NCI-H2227 (cell line): ENCODE data around the gene GSDME.
A peak's percentile ranks its signal among the peaks of the same experiment; 100 is the strongest.

Source experiments
- DNase-seq: peaks from one replicate; lab custom pipeline; 2025; ENCODE audit not compliant: unreplicated experiment; lab: John Stamatoyannopoulos, UW

Gene GSDME

DNA sequence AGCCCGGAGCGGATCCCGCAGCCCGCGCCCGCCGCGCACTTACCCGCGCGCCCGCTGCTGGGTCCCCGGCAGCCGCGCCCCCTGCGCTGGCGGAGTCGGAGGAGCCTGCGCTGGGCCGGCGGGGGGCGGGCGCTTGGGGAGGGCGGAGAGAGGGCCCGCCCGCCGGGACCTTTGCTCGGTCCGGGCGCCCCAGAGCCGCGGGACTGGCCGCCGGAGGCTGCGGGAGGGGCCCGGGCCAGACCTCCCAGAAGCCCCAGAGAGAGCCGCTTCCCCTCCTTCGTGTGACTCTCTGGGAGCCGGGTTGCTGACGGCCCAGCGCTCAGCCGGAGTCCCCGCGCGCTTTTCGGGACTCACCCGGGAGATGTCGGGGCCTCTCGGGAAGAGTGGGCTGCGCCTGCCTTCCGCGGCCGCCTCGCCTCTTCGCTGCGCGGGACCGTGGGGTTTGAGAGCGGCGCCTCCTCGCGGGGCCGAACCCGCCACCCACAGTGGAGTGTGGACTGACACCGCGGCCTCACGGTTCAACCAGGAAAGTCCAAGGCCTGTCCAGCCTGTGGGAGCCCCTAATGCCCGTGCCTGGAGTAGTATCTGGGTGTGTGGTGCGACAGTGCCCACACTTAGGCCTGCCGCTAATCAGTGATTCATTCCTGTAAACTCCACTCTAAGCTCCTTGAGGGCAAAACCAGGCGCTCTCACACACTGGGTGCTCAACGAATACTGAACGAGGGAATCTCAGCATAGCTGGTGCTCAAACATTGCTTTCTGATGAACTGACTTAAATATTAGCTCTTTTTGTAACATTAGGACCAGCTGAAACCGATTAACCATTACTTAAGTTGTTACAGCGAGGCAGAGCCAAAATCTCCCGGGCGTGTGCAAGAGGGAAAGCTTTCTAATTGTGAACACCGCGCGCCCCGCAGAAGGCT lies at the start of gene GSDME:
Gene GSDME, minus strand, starts transcription at position 112 of the 923 bp plus-strand sequence. CDS start 7,690 bp downstream, outside the sequence.
- DNase-seq: peak; percentile 39

DNA sequence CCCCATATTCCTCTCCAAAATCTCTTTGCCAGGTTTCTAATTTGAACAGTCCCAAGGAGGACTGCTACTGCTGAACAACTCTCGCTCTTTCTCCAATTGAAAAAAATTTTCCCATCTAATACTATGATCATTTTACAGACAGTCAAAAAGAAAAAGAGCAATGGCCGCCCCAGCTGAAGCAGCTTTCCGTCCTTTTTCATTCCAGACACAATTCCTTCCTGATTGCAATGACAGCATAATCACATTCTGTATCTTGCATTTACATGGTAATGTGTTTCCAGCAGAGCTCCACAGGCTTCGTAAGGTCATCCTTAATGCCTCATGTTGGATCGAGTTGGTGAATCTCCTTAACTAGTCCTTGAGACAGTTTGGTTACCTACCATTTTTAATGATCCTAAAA lies 45.0 kb upstream of the GSDME start:
- no peak for DNase-seq

DNA sequence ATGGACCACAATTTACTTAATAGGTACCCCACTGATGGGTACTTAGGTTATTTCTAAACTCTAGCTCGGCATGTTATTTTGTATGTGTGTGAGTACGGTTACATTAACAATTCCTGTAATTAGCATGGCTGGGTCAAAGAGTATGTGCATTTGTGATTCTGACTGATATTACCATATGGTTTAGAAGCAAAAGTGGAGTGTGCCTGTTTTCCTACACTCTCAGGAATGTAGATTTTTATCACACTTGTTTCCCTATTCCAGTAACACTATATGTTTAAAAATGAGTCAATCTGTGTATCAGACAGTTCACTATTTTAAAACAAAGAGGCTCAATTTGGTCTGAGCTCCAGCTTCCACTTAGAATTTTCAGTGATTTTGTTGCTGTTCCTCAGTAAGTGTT lies 44.6 kb upstream of the GSDME start:
- DNase-seq: no peak

DNA sequence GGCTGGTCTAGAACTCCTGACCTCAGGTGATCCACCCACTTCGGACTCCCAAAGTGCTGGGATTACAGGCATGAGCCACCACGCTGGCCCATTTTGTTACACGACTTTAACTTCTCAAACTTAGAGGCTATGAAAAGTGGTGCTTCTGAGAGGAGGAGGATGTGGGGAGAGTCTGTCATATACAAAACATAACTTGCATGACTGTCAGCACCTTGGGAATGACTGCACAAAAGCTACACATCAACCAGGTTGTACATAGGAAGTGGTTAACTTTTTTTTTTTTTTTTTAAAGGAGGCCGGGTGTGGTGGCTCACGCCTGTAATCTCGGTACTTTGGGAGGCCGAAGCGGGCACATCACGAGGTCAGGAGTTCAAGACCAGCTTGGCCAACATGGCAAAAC lies 43.4 kb upstream of the GSDME start:
- no peak for DNase-seq

- no peak for DNase-seq
Measured at GRCh38 chr7:24800073-24800472, 42.8 kb upstream of the GSDME start.

- no peak for DNase-seq
Measured at GRCh38 chr7:24799506-24799905, 42.2 kb upstream of the GSDME start.

- no peak for DNase-seq
Measured at GRCh38 chr7:24798261-24798660, 41.0 kb upstream of the GSDME start.

DNA sequence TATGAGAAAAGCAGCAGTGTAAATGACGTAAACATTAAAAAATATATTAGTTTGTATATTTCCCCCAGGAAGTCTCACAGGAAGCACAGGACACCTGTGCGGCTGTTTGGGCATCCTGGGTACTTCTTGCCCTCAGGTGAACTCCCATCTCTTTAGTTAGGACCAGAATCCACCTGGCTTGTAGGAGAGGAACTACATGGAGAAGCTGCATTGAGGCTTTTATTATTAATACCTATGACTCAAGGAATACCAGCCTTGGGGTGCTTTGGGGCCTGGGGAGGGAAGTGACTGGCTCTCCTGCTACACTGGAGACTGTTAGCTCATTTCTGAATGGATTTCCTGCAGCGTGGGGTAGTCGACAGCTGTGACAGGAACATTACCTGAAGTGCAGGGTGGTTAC lies 40.0 kb upstream of the GSDME start:
- DNase-seq: no peak

GRCh38 chr7:24795407-24795767 lies 38.1 kb upstream of the GSDME start:
- no peak for DNase-seq

GRCh38 chr7:24794751-24795406 lies 37.6 kb upstream of the GSDME start:
- peak; percentile 66 for DNase-seq

GRCh38 chr7:24793982-24794648 lies 36.9 kb upstream of the GSDME start:
- DNase-seq: no peak

DNA sequence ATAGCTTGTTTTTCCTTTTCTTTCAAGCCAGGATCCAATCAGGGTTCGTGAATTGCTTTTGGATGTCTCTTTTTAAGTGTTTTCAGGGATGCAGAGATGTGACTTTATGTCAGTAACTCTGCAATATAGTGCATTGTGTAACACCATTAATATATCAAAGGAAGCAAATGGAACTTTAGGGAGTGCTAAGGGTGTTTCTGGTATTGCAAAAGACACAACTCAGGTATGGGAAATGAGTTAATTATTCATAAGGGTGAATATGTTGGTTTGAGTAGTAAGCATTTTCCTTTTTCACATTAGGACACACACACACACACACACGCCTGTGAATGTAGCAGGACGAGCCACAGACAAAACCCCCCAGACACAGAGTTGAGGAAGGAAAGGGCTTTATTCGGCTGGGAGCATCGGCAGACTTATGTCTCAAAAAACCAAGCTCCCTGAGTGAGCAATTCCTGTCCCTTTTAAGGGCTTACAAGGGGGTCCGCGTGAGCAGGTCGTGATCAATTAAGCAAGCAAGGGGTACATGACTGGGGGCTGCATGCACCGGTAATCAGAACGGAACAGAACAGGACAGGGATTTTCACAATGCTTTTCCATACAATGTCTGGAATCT lies 31.8 kb upstream of the GSDME start:
- DNase-seq: no peak

- DNase-seq: no peak
Measured at GRCh38 chr7:24788075-24788474, 30.8 kb upstream of the GSDME start.

GRCh38 chr7:24786941-24787340 lies 29.7 kb upstream of the GSDME start:
- no peak for DNase-seq

- no peak for DNase-seq
Measured at GRCh38 chr7:24786306-24786705, 29.0 kb upstream of the GSDME start.

GRCh38 chr7:24784277-24784676 lies 27.0 kb upstream of the GSDME start:
- DNase-seq: no peak

DNA sequence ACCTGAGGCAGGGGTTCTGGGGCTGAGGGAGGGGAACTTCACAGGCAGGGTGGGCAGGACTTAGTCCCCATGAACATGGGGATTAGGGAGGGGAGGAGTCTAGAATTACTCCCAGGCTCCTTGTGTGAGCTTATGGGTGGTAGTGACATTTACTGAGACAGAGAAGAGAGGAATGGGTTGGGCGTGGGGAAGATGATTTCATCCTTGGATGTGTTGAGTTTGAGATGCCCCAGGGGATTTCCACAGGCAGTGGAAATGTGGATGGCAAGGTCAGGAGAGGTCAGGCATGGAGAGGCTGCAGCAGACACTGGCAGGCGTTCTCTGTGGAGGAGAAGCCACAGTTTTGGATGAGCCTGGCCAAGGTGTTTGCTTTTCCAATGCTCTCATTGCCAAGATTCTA lies 26.4 kb upstream of the GSDME start:
- DNase-seq: no peak

GRCh38 chr7:24781106-24781505 lies 23.8 kb upstream of the GSDME start:
- no peak for DNase-seq

DNA sequence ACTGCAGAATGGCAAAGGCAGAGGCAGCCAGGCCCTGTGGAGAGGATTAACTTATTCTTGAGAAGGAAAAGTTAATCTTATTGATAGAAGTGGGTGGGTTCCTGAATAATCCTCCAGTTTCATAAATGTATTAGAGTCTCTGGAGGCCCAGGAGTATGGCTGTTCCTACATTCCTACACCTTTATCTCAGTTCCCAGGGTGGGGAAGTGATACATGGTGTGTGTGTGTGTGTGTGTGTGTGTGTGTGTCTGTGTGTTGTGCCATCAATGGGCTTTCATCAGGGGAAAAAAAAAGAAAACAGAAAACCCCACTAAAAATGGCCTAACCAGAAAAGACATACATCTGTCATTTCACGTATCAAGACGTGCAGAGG lies 22.0 kb upstream of the GSDME start:
- DNase-seq: no peak

GRCh38 chr7:24778543-24779282 lies 21.4 kb upstream of the GSDME start:
- no peak for DNase-seq

DNA sequence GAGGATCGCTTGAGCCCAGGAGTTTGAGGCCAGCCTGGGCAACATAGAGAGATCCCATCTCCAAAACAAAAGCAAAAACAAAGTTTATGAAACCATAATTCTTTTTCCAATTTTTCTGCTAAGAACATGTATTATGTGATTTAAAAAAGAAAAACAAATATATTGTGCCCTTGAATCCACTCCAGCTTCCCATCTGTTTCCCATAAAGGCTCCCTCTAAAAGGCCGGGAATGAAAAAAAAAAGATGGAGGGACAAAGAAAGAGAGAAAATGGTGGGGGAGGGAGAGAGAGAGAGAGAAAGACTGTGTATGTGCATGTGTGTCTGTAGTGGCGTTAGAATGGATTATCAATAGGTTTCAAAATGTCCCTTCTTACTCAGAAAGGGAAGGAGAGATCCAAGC lies 20.5 kb upstream of the GSDME start:
- no peak for DNase-seq
